SK-N-SH treated with all-trans-retinoic acid at 6 μM for 48 hours (cell line): ENCODE measurements around the gene LMAN1L.

ENCODE experiments used
- ATAC-seq: fragments of 200-7000 bp; cut with Tn5 transposase; 3 replicates; pipeline ENCODE4 v1.9.1; 2020; ENCODE audit warnings: mild to moderate bottlenecking, moderate library complexity
- ARNTL ChIP-seq: fragments of 450-650 bp; formaldehyde crosslinking; IDR thresholded peaks from 2 replicates; pipeline ENCODE4 v1.5.0; 2020; ENCODE audit warnings: low read depth, mild to moderate bottlenecking, moderate library complexity, borderline replicate concordance
- BACH2 ChIP-seq: fragments of 250-450 bp; sonication (Bioruptor Pico); IDR thresholded peaks from 2 replicates; pipeline ENCODE4 v1.9.0; 2021; ENCODE audit warnings: mild to moderate bottlenecking, borderline replicate concordance
- CREB5 ChIP-seq: fragments of 250-450 bp; sonication (Bioruptor Pico); IDR thresholded peaks from 2 replicates; pipeline ENCODE4 v1.5.1; 2020; ENCODE audit warnings: low read depth, mild to moderate bottlenecking, moderate library complexity
- CSDC2 ChIP-seq: fragments of 250-450 bp; sonication (Bioruptor Pico); IDR thresholded peaks from 2 replicates; pipeline ENCODE4 v1.5.0; 2020; ENCODE audit warnings: mild to moderate bottlenecking, moderate library complexity
- CSRNP3 ChIP-seq: fragments of 250-450 bp; sonication (Bioruptor Pico); IDR thresholded peaks from 2 replicates; pipeline ENCODE4 v1.5.1; 2021; ENCODE audit warnings: mild to moderate bottlenecking, moderate library complexity
- ESRRG ChIP-seq: fragments of 250-450 bp; sonication (Bioruptor Pico); IDR thresholded peaks from 2 replicates; pipeline ENCODE4 v1.6.1; 2021; ENCODE audit warnings: mild to moderate bottlenecking
- GLIS3 ChIP-seq: fragments of 250-450 bp; sonication (Bioruptor Pico); IDR thresholded peaks from 2 replicates; pipeline ENCODE4 v1.5.0; 2020; ENCODE audit warnings: mild to moderate bottlenecking, moderate library complexity
- ISL1 ChIP-seq: fragments of 250-450 bp; sonication (Bioruptor Pico); IDR thresholded peaks from 2 replicates; pipeline ENCODE4 v2.1.2; 2022; ENCODE audit warnings: mild to moderate bottlenecking, moderate library complexity
- OSR1 ChIP-seq: fragments of 250-450 bp; sonication (Bioruptor Pico); IDR thresholded peaks from 2 replicates; pipeline ENCODE4 v1.8.0; 2022; ENCODE audit warnings: moderate library complexity, mild to moderate bottlenecking, inconsistent platforms
- PPARA ChIP-seq: fragments of 250-450 bp; sonication (Bioruptor Pico); IDR thresholded peaks from 2 replicates; pipeline ENCODE4 v1.5.0; 2020; ENCODE audit warnings: mild to moderate bottlenecking, borderline replicate concordance
- RARB ChIP-seq: fragments of 250-450 bp; sonication (Bioruptor Pico); IDR thresholded peaks from 2 replicates; pipeline ENCODE4 v1.8.0; 2021; ENCODE audit warnings: mild to moderate bottlenecking, moderate library complexity
- SNAI2 ChIP-seq: fragments of 250-450 bp; sonication (Bioruptor Pico); IDR thresholded peaks from 2 replicates; pipeline ENCODE4 v1.5.0; 2020; ENCODE audit warnings: mild to moderate bottlenecking, moderate library complexity
- TCF4 ChIP-seq: fragments of 250-450 bp; sonication (Bioruptor Pico); IDR thresholded peaks from 2 replicates; pipeline ENCODE4 v1.8.0; 2021; ENCODE audit warnings: mild to moderate bottlenecking, moderate library complexity, borderline replicate concordance
- TOX ChIP-seq: fragments of 250-450 bp; sonication (Bioruptor Pico); IDR thresholded peaks from 2 replicates; pipeline ENCODE4 v1.8.0; 2021; ENCODE audit warnings: mild to moderate bottlenecking, moderate library complexity, borderline replicate concordance
- TSHZ2 ChIP-seq: fragments of 250-450 bp; sonication (Bioruptor Pico); IDR thresholded peaks from 2 replicates; pipeline ENCODE4 v1.5.0; 2020; ENCODE audit warnings: mild to moderate bottlenecking, moderate library complexity
- ZC3H10 ChIP-seq: fragments of 250-450 bp; sonication (Bioruptor Pico); IDR thresholded peaks from 2 replicates; pipeline ENCODE4 v1.5.1; 2021; ENCODE audit warnings: mild to moderate bottlenecking, moderate library complexity
- ZFP3 ChIP-seq: fragments of 250-450 bp; sonication (Bioruptor Pico); IDR thresholded peaks from 2 replicates; pipeline ENCODE4 v1.5.0; 2020; ENCODE audit warnings: mild to moderate bottlenecking, moderate library complexity
- ZFP30 ChIP-seq: fragments of 450-650 bp; formaldehyde crosslinking; IDR thresholded peaks from 2 replicates; pipeline ENCODE4 v1.5.0; 2022; ENCODE audit warnings: mild to moderate bottlenecking, moderate library complexity
- ZNF70 ChIP-seq: fragments of 450-650 bp; formaldehyde crosslinking; IDR thresholded peaks from 2 replicates; pipeline ENCODE4 v1.5.0; 2020; ENCODE audit warnings: mild to moderate bottlenecking, moderate library complexity
- ZNF8 ChIP-seq: fragments of 450-650 bp; formaldehyde crosslinking; IDR thresholded peaks from 2 replicates; pipeline ENCODE4 v1.5.0; 2020; ENCODE audit warnings: mild to moderate bottlenecking, moderate library complexity
- TF ChIP-seq, protein P1 (sequence below): fragments of 250-450 bp; sonication (Bioruptor Pico); IDR thresholded peaks from 2 replicates; pipeline ENCODE4 v1.8.0; 2020; ENCODE audit warnings: mild to moderate bottlenecking, moderate library complexity, borderline replicate concordance
- TF ChIP-seq, protein P2 (sequence below): fragments of 250-450 bp; sonication (Bioruptor Pico); IDR thresholded peaks from 2 replicates; pipeline ENCODE4 v1.8.0; 2021; ENCODE audit warnings: low read depth, mild to moderate bottlenecking, moderate library complexity, borderline replicate concordance

The LMAN1L gene

GRCh38 chr15:74775894-74776293, 36.7 kb upstream of the LMAN1L start:
- no peak for ATAC-seq
- TF ChIP-seq ZFP3 (CRISPR knock-in tag) (no peak), ZFP30 (CRISPR knock-in tag) (no peak), ZC3H10 (no peak), GLIS3 (CRISPR knock-in tag) (no peak), RARB (CRISPR knock-in tag) (no peak), ESRRG (CRISPR knock-in tag) (no peak), PPARA (no peak), SNAI2 (CRISPR knock-in tag) (no peak)
- TF ChIP-seq, all 23 proteins: peak for 0

DNA sequence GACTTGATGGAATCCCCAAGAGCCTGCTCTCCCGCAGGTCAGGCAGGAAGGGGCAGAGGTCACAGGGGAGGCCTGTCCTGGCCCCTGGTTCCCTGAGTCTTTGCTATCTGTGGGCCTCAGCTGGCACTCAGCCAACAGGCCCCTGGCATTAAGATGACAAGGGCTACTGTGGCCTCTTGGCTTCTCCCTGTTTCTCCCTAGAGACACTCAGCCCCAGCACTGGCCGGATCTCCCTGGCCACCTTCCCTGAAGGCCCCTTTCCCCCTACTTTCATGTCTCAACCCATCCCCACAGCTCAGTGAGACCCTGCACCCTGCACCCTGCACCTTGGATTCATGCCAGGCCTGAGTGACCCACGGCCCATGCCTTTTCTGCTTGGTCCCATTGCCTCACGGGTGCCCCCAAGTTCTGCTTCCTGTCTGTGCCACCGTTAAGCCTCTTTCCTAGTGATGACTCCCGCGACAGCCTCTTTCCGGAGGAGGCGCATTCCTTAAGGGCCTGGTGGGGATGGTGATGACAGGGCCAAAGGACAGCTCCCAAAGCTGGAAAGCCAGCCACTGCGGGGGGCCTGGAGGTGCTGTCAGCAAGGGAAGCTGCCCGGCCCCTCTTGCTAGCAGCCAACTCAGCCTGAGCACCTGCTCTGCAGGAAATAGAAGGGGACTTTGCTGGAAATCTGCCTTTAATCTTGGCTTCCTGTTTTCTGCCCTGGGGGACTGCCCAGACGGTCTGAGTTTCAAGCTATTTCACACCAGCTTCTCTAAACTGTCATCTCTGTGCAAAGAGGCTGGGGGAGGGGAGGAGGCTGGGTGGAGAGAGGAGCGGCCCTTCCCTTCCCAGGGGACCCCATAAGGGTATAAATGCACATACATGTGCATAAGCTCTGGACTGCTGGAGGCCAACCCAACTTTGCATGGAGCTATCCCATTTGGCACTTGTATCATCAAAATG, 35.5 kb upstream of the LMAN1L start:
- no peak for TF ChIP-seq PPARA
- TF ChIP-seq ISL1 = no peak
- TF ChIP-seq ZC3H10 = no peak
- TF ChIP-seq, all 23 proteins: peak for 0
- no peak for ATAC-seq

- ATAC-seq = no peak
- TF ChIP-seq TOX (CRISPR knock-in tag) (no peak), BACH2 (CRISPR knock-in tag) (no peak), TCF4 (CRISPR knock-in tag) (no peak), ISL1 (no peak), ZC3H10 (no peak), GLIS3 (CRISPR knock-in tag) (no peak), CREB5 (CRISPR knock-in tag) (no peak), ARNTL (CRISPR knock-in tag) (no peak), ZNF70 (no peak), CSDC2 (CRISPR knock-in tag) (no peak), CSRNP3 (CRISPR knock-in tag) (no peak), RARB (CRISPR knock-in tag) (no peak), ESRRG (CRISPR knock-in tag) (no peak), OSR1 (no peak)
- TF ChIP-seq, protein P1, sequence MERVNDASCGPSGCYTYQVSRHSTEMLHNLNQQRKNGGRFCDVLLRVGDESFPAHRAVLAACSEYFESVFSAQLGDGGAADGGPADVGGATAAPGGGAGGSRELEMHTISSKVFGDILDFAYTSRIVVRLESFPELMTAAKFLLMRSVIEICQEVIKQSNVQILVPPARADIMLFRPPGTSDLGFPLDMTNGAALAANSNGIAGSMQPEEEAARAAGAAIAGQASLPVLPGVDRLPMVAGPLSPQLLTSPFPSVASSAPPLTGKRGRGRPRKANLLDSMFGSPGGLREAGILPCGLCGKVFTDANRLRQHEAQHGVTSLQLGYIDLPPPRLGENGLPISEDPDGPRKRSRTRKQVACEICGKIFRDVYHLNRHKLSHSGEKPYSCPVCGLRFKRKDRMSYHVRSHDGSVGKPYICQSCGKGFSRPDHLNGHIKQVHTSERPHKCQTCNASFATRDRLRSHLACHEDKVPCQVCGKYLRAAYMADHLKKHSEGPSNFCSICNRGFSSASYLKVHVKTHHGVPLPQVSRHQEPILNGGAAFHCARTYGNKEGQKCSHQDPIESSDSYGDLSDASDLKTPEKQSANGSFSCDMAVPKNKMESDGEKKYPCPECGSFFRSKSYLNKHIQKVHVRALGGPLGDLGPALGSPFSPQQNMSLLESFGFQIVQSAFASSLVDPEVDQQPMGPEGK (CRISPR knock-in tag) = no peak
- TF ChIP-seq, all 23 proteins: peak for 0
These were observed 34.7 kb upstream of the LMAN1L start for GRCh38 chr15:74777769-74778598.

- TF ChIP-seq CSRNP3 (CRISPR knock-in tag) (no peak), ARNTL (CRISPR knock-in tag) (no peak), TSHZ2 (CRISPR knock-in tag) (no peak), ISL1 (no peak), CSDC2 (CRISPR knock-in tag) (no peak), ZNF8 (CRISPR knock-in tag) (no peak), TCF4 (CRISPR knock-in tag) (no peak), ZC3H10 (no peak)
- TF ChIP-seq, protein P2, sequence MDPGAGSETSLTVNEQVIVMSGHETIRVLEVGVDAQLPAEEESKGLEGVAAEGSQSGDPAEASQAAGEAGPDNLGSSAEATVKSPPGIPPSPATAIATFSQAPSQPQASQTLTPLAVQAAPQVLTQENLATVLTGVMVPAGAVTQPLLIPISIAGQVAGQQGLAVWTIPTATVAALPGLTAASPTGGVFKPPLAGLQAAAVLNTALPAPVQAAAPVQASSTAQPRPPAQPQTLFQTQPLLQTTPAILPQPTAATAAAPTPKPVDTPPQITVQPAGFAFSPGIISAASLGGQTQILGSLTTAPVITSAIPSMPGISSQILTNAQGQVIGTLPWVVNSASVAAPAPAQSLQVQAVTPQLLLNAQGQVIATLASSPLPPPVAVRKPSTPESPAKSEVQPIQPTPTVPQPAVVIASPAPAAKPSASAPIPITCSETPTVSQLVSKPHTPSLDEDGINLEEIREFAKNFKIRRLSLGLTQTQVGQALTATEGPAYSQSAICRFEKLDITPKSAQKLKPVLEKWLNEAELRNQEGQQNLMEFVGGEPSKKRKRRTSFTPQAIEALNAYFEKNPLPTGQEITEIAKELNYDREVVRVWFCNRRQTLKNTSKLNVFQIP (CRISPR knock-in tag) = no peak
- no peak for ATAC-seq
These were observed 34.0 kb upstream of the LMAN1L start for GRCh38 chr15:74778599-74778970.
